GM18517 (cell line): Measurements from ENCODE around the gene MLANA.
A peak's percentile ranks its signal among the peaks of the same experiment; 100 is the strongest.

ENCODE experiments used
- ATAC-seq: cut with Tn5 transposase; IDR thresholded peaks from one replicate; pipeline ENCODE4 v1.9.1; 2021; ENCODE audit warnings: mild to moderate bottlenecking, moderate library complexity; ENCODE audit not compliant: unreplicated experiment

The MLANA gene

GRCh38 chr9:5899292-5899691, 8.6 kb downstream of the MLANA start:
- no peak for ATAC-seq

DNA sequence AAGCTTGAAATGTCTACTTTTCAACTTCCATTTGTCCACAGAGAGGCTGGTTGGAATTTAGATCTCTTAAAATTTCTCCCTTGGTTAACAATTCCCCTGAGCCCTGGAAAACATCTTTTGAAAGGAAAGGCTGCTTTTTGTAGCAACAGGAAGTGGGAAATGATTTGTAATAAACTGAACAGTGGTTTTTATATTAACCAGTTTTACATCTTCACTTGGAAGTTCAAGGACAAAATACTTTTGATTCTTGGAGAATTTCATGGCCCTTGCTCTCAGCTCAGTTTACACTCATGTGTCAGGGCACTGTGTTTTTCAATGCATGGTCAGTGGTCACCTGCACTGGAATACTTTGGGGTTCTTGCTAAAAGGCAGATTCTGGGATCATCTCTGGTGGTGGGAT, 9.9 kb downstream of the MLANA start:
- ATAC-seq = no peak

DNA sequence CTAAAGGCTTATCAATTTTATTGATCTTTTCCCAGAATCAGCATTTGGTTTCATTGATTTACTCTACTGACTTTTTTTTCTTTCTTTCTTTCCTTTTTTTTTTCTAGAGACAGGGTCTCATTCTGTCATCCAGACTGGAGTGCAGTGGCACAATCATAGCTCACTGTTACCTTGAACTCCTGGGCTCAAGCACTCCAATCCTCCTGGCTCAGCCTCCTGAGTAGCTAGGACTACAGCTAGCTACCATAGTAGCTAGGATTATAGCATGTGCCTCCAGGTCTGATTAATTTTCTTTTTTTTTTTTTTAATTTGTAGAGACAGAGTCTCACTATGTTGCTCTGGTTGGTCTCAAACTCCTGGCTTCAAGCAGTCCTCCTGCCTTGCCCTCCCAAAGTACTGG, 11.7 kb downstream of the MLANA start:
- ATAC-seq = no peak

DNA sequence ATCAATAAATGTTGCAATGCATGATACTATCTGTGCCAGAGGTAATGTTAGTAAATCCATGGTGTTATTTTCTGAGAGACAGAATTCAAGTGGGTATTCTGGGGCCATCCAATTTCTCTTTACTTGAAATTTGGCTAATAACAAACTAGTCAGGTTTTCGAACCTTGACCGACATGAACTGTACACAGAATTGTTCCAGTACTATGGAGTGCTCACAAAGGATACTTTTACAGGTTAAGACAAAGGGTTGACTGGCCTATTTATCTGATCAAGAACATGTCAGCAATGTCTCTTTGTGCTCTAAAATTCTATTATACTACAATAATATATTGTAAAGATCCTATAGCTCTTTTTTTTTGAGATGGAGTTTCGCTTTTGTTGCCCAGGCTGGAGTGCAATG, 18.2 kb downstream of the MLANA start:
- no peak for ATAC-seq

GRCh38 chr9:5909976-5910375, 19.3 kb downstream of the MLANA start:
- no peak for ATAC-seq

GRCh38 chr9:5910413-5911057, 19.8 kb downstream of the MLANA start:
- ATAC-seq = no peak

- no peak for ATAC-seq
Observed at GRCh38 chr9:5915438-5915837, 24.7 kb downstream of the MLANA start.

DNA sequence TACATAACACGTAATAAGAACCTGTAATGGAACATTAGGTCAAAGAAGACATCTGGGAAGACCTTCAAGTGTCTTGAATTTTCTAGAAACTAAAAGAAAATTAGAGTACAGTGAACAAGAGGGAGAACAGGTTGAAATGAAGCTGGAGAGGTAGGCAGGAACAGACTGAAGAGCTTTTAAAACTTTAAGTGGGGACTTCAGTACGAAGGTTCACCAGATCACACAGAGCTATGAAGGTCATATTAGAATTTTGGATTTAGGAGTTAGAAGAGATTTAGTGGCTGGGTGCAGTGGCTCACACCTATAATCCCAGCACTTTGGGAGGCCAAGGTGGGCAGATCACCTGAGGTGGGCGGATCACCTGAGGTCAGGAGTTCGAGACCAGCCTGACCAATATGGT, 26.6 kb downstream of the MLANA start:
- no peak for ATAC-seq

- no peak for ATAC-seq
Observed at GRCh38 chr9:5917888-5918287, 27.2 kb downstream of the MLANA start.

- ATAC-seq = no peak
Observed at GRCh38 chr9:5918460-5918859, 27.8 kb downstream of the MLANA start.

- peak; percentile 89 for ATAC-seq
Observed at GRCh38 chr9:5920860-5921328, 30.2 kb downstream of the MLANA start.

DNA sequence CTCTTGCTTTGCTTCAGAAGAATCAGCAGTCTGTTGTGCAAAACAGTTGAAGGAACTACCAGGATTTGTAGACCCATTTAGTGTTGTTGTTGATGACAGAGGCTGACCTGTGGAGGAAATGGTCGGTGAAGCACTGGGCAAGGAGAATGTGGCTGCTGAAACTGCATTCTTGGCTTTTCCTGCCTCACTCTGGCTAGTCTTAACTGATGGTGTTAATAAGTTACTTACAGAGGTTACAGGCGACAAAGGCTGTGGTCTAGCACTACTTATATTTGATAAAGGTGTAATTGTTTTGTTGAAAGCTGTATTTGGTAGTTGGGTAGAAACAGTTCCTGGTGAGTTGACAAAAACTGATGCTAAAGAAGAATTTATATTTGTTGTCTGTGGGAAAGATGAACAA, 31.5 kb downstream of the MLANA start:
- no peak for ATAC-seq

GRCh38 chr9:5931657-5932056, 41.0 kb downstream of the MLANA start:
- no peak for ATAC-seq

GRCh38 chr9:5938449-5938848, 47.8 kb downstream of the MLANA start:
- ATAC-seq = no peak

GRCh38 chr9:5939530-5939929, 48.8 kb downstream of the MLANA start:
- no peak for ATAC-seq

- no peak for ATAC-seq
Observed at GRCh38 chr9:5941214-5941613, 50.5 kb downstream of the MLANA start.

GRCh38 chr9:5945112-5945511, 54.4 kb downstream of the MLANA start:
- ATAC-seq = no peak

- no peak for ATAC-seq
Observed at GRCh38 chr9:5947912-5948311, 57.2 kb downstream of the MLANA start.

GRCh38 chr9:5949103-5949699, 58.5 kb downstream of the MLANA start:
- peak; percentile 71 for ATAC-seq

DNA sequence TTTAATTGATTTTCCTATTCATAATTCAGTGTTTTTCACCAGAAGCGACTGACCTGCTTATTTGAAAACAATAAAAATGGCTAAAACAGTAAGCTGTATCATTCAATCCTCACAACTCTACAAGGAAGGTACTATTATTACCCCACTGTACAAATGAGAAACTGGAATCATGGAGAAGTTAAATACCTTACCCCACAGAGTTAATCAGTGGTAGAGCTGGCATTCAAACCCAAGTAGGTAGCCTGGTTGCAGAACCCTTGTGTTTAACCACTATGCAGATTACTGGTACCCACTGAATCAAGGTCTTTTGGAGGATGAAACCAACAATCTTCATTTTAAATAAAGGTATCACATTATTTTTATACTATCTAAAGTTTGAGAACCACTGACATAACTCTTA, 59.6 kb downstream of the MLANA start:
- ATAC-seq = no peak

GRCh38 chr9:5951686-5952211, 61.1 kb downstream of the MLANA start:
- ATAC-seq = no peak
